HG03354 (cell line): ENCODE measurements around the gene CCNH.

Experiments used
- ATAC-seq: cut with Tn5 transposase; IDR thresholded peaks from one replicate; pipeline ENCODE4 v1.9.1; 2021; ENCODE audit warnings: mild to moderate bottlenecking; ENCODE audit not compliant: unreplicated experiment, poor library complexity, severe bottlenecking

CCNH gene

GRCh38 chr5:87404359-87404758, 8.4 kb downstream of the CCNH start:
- no peak for ATAC-seq

GRCh38 chr5:87403899-87404298, 8.8 kb downstream of the CCNH start:
- ATAC-seq = no peak

GRCh38 chr5:87403409-87403808, 9.3 kb downstream of the CCNH start:
- ATAC-seq = no peak

GRCh38 chr5:87401626-87402025, 11.1 kb downstream of the CCNH start:
- no peak for ATAC-seq

GRCh38 chr5:87400305-87400899, 12.3 kb downstream of the CCNH start:
- peak; percentile 87 for ATAC-seq

- ATAC-seq = no peak
Observed at GRCh38 chr5:87399720-87400119, 13.0 kb downstream of the CCNH start.

GRCh38 chr5:87398981-87399614, 13.6 kb downstream of the CCNH start:
- no peak for ATAC-seq

- ATAC-seq = no peak
Observed at GRCh38 chr5:87394411-87395165, 18.1 kb downstream of the CCNH start.

GRCh38 chr5:87393331-87393730, 19.4 kb downstream of the CCNH start:
- no peak for ATAC-seq

GRCh38 chr5:87392801-87393200, 19.9 kb downstream of the CCNH start:
- no peak for ATAC-seq

GRCh38 chr5:87392170-87392569, 20.6 kb downstream of the CCNH start:
- no peak for ATAC-seq

GRCh38 chr5:87390576-87391199, 22.0 kb downstream of the CCNH start:
- ATAC-seq = no peak

GRCh38 chr5:87390075-87390474, 22.7 kb downstream of the CCNH start:
- peak; percentile 54 for ATAC-seq

GRCh38 chr5:87389296-87390034, 23.3 kb downstream of the CCNH start:
- ATAC-seq = peak; percentile 48

- no peak for ATAC-seq
Observed at GRCh38 chr5:87388129-87388528, 24.6 kb downstream of the CCNH start.

- ATAC-seq = no peak
Observed at GRCh38 chr5:87385802-87386201, 26.9 kb downstream of the CCNH start.

GRCh38 chr5:87383216-87383615, 29.5 kb downstream of the CCNH start:
- no peak for ATAC-seq

GRCh38 chr5:87382224-87382623, 30.5 kb downstream of the CCNH start:
- ATAC-seq = no peak

GRCh38 chr5:87372705-87373104, 40.0 kb downstream of the CCNH start:
- no peak for ATAC-seq

GRCh38 chr5:87369431-87369830, 43.3 kb downstream of the CCNH start:
- ATAC-seq = no peak
